ENCODE measurements around the gene TSHZ1.

Gene TSHZ1

DNA sequence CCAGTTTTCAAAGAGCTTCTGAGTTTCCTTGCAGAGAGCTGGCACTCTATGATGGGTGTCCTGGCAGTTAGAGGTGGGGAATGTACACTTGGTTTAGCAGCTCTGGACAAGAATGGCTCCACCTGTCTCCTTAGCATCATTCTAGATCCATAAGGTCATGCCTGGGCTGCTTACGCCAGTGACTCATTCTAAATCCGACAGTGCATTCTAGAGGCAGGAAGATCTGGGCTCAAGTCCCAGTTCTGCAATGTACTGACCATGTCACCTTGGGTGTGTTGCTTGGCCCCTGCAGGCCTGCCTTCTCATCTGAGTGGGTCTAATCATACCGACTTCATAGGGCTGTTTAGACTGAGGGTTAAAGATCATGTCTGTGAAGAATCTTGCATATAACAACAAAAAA is 48.1 kb upstream of the TSHZ1 start:
- Histone ChIP-seq H3K9me3 (ENCODE audit: control insufficient read depth, insufficient read depth, low read depth, low read length) (no peaks in the 10 kb centered on the region), H3K4me3 (ENCODE audit: low read depth, low read length) (no peak overlapping the region), H3K4me1 (ENCODE audit: control insufficient read depth, insufficient read depth, low read length) (no peaks in the 10 kb centered on the region), H3K27ac (ENCODE audit: extremely low read depth, low read depth, low read length) (no peak overlapping the region), H3K36me3 (ENCODE audit: control insufficient read depth in 2 of 2, insufficient read depth in 1 of 2, low read length in 2 of 2) (no peaks in the 10 kb centered on the region)
- ChIA-PET CTCF (no interaction called here), POLR2A (no interaction called here)
- no peak for TF ChIP-seq SP3 (tag by site-specific recombination; IDR thresholded peaks at IDR 0.05)
- TF ChIP-seq KLF8 (tag by site-specific recombination; IDR thresholded peaks at IDR 0.05) = no peak
- no peak for TF ChIP-seq ZNF48 (tag by site-specific recombination; IDR thresholded peaks at IDR 0.05)
- TF ChIP-seq, protein P1, sequence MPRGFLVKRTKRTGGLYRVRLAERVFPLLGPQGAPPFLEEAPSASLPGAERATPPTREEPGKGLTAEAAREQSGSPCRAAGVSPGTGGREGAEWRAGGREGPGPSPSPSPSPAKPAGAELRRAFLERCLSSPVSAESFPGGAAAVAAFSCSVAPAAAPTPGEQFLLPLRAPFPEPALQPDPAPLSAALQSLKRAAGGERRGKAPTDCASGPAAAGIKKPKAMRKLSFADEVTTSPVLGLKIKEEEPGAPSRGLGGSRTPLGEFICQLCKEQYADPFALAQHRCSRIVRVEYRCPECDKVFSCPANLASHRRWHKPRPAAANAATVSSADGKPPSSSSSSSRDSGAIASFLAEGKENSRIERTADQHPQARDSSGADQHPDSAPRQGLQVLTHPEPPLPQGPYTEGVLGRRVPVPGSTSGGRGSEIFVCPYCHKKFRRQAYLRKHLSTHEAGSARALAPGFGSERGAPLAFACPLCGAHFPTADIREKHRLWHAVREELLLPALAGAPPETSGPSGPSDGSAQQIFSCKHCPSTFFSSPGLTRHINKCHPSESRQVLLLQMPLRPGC (tag by site-specific recombination; IDR thresholded peaks at IDR 0.05) = no peak
- no peak for TF ChIP-seq ZBTB17 (tag by site-specific recombination; IDR thresholded peaks at IDR 0.05)
- TF ChIP-seq ZNF624 (tag by site-specific recombination; IDR thresholded peaks at IDR 0.05) = no peak
- TF ChIP-seq, protein P2, sequence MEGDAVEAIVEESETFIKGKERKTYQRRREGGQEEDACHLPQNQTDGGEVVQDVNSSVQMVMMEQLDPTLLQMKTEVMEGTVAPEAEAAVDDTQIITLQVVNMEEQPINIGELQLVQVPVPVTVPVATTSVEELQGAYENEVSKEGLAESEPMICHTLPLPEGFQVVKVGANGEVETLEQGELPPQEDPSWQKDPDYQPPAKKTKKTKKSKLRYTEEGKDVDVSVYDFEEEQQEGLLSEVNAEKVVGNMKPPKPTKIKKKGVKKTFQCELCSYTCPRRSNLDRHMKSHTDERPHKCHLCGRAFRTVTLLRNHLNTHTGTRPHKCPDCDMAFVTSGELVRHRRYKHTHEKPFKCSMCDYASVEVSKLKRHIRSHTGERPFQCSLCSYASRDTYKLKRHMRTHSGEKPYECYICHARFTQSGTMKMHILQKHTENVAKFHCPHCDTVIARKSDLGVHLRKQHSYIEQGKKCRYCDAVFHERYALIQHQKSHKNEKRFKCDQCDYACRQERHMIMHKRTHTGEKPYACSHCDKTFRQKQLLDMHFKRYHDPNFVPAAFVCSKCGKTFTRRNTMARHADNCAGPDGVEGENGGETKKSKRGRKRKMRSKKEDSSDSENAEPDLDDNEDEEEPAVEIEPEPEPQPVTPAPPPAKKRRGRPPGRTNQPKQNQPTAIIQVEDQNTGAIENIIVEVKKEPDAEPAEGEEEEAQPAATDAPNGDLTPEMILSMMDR (tag by site-specific recombination; IDR thresholded peaks at IDR 0.05) = no peak
- TF ChIP-seq BCL11A (tag by site-specific recombination; IDR thresholded peaks at IDR 0.05; ENCODE audit: low read depth) = no peak
- no peak for TF ChIP-seq ZNF660 (tag by site-specific recombination; IDR thresholded peaks at IDR 0.05)
- TF ChIP-seq ZNF560 (tag by site-specific recombination; IDR thresholded peaks at IDR 0.05; ENCODE audit: borderline replicate concordance) = no peak
- TF ChIP-seq, protein P3, sequence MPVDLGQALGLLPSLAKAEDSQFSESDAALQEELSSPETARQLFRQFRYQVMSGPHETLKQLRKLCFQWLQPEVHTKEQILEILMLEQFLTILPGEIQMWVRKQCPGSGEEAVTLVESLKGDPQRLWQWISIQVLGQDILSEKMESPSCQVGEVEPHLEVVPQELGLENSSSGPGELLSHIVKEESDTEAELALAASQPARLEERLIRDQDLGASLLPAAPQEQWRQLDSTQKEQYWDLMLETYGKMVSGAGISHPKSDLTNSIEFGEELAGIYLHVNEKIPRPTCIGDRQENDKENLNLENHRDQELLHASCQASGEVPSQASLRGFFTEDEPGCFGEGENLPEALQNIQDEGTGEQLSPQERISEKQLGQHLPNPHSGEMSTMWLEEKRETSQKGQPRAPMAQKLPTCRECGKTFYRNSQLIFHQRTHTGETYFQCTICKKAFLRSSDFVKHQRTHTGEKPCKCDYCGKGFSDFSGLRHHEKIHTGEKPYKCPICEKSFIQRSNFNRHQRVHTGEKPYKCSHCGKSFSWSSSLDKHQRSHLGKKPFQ (tag by site-specific recombination; IDR thresholded peaks at IDR 0.05) = no peak

DNA sequence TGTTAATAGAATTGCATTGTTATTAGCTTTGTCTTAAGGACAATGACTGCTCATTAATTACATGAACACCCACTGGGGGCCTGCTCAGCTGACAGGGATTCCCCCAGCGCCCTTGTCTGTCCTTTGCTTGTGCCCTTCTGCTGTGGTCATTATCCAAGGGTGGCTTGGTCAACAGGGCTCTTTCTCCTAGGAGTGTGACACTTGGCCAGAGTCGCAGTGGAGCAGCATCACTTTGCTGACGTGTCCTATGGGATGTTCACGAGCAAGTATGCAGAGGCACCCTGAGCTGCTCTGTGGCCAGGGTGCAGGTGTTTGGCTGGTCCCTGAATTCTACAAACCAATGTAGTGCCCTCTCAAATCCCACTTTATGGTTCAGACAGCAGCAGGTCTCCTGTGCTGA is 47.6 kb upstream of the TSHZ1 start:
- POLR2A ChIA-PET = no interaction called here
- Histone ChIP-seq H3K36me3 (ENCODE audit: control insufficient read depth in 2 of 2, insufficient read depth in 1 of 2, low read length in 2 of 2) (no peaks in the 10 kb centered on the region), H3K4me3 (ENCODE audit: low read depth, low read length) (no peak overlapping the region), H3K27ac (ENCODE audit: extremely low read depth, low read depth, low read length) (no peak overlapping the region), H3K4me1 (ENCODE audit: control insufficient read depth, insufficient read depth, low read length) (no peaks in the 10 kb centered on the region), H3K9me3 (ENCODE audit: control insufficient read depth, insufficient read depth, low read depth, low read length) (no peaks in the 10 kb centered on the region)
- CTCF ChIA-PET = no interaction called here
- TF ChIP-seq, protein P4, sequence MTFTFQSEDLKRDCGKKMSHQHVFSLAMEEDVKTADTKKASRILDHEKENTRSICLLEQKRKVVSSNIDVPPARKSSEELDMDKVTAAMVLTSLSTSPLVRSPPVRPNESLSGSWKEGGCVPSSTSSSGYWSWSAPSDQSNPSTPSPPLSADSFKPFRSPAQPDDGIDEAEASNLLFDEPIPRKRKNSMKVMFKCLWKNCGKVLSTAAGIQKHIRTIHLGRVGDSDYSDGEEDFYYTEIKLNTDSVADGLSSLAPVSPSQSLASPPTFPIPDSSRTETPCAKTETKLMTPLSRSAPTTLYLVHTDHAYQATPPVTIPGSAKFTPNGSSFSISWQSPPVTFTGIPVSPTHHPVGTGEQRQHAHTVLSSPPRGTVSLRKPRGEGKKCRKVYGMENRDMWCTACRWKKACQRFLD (tag by site-specific recombination; IDR thresholded peaks at IDR 0.05) = no peak
- no peak for TF ChIP-seq ZNF585B (tag by site-specific recombination; IDR thresholded peaks at IDR 0.05)
- TF ChIP-seq MEIS1 (CRISPR knock-in tag; IDR thresholded peaks at IDR 0.05; ENCODE audit: borderline replicate concordance) = no peak

DNA sequence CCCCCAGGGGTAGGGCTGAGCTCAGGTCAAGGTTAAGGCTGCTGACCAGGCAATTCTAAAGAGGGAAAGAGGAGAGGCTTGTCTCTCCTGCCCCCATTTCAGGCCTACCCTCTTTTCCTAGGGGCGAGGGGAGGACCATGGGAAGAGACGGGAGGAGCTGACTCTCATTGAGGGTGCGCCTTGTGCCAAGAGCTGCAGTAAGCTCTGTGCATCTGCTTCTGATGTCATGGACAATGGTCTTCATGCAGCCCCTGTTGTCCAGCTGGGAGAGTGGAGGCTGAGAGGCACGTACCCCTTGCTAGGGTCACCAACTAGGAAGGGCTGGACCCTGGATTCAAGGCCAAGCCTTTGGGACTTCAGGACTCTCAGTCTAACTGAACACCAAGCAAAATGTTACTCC is 46.9 kb upstream of the TSHZ1 start:
- no peaks in the 10 kb centered on the region for H3K36me3 ChIP-seq (ENCODE audit: control insufficient read depth in 2 of 2, insufficient read depth in 1 of 2, low read length in 2 of 2)
- H3K27ac ChIP-seq (ENCODE audit: extremely low read depth, low read depth, low read length) = no peak overlapping the region
- H3K4me1 ChIP-seq (ENCODE audit: control insufficient read depth, insufficient read depth, low read length) = no peaks in the 10 kb centered on the region
- ChIA-PET CTCF (no interaction called here), POLR2A (no interaction called here)
- no peaks in the 10 kb centered on the region for H3K9me3 ChIP-seq (ENCODE audit: control insufficient read depth, insufficient read depth, low read depth, low read length)
- H3K4me3 ChIP-seq (ENCODE audit: low read depth, low read length) = no peak overlapping the region
- TF ChIP-seq, protein P5, sequence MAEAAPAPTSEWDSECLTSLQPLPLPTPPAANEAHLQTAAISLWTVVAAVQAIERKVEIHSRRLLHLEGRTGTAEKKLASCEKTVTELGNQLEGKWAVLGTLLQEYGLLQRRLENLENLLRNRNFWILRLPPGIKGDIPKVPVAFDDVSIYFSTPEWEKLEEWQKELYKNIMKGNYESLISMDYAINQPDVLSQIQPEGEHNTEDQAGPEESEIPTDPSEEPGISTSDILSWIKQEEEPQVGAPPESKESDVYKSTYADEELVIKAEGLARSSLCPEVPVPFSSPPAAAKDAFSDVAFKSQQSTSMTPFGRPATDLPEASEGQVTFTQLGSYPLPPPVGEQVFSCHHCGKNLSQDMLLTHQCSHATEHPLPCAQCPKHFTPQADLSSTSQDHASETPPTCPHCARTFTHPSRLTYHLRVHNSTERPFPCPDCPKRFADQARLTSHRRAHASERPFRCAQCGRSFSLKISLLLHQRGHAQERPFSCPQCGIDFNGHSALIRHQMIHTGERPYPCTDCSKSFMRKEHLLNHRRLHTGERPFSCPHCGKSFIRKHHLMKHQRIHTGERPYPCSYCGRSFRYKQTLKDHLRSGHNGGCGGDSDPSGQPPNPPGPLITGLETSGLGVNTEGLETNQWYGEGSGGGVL (tag by site-specific recombination; IDR thresholded peaks at IDR 0.05) = no peak
- TF ChIP-seq, protein P6, sequence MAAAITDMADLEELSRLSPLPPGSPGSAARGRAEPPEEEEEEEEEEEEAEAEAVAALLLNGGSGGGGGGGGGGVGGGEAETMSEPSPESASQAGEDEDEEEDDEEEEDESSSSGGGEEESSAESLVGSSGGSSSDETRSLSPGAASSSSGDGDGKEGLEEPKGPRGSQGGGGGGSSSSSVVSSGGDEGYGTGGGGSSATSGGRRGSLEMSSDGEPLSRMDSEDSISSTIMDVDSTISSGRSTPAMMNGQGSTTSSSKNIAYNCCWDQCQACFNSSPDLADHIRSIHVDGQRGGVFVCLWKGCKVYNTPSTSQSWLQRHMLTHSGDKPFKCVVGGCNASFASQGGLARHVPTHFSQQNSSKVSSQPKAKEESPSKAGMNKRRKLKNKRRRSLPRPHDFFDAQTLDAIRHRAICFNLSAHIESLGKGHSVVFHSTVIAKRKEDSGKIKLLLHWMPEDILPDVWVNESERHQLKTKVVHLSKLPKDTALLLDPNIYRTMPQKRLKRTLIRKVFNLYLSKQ (tag by site-specific recombination; IDR thresholded peaks at IDR 0.05; ENCODE audit: borderline replicate concordance) = no peak
- TF ChIP-seq ZNF521 (tag by site-specific recombination; IDR thresholded peaks at IDR 0.05) (no peak), ZNF621 (tag by site-specific recombination; IDR thresholded peaks at IDR 0.05) (no peak), ZNF292 (tag by site-specific recombination; IDR thresholded peaks at IDR 0.05; ENCODE audit: borderline replicate concordance, low read depth) (no peak), ZFP37 (tag by site-specific recombination; IDR thresholded peaks at IDR 0.05) (no peak), ZNF701 (tag by site-specific recombination; IDR thresholded peaks at IDR 0.05) (no peak)
- TF ChIP-seq, protein P7, sequence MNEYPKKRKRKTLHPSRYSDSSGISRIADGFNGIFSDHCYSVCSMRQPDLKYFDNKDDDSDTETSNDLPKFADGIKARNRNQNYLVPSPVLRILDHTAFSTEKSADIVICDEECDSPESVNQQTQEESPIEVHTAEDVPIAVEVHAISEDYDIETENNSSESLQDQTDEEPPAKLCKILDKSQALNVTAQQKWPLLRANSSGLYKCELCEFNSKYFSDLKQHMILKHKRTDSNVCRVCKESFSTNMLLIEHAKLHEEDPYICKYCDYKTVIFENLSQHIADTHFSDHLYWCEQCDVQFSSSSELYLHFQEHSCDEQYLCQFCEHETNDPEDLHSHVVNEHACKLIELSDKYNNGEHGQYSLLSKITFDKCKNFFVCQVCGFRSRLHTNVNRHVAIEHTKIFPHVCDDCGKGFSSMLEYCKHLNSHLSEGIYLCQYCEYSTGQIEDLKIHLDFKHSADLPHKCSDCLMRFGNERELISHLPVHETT (tag by site-specific recombination; IDR thresholded peaks at IDR 0.05) = no peak

Measured in HEK293 (cell line).